Renal pelvis (tissue), 4 donors: ENCODE results near the gene STRIP1. TPM values are rescaled to one million over a fixed set of nuclear protein-coding genes. Genes with fewer than 3 reads are reported as not detected.

ENCODE experiments used
- DNase-seq: peaks from one replicate; pipeline ENCODE4 v3.0.0-alpha.2; 2013
- polyA plus RNA-seq, 3 donors: library from polyadenylated mRNA; unstranded; fragments of 120-200 nt; gene quantifications; one replicate each; pipeline ENCODE4 v1.2.1, GENCODE V29; 2013; ENCODE audit not compliant: insufficient read length in 3 of 3

The STRIP1 gene
- polyA plus RNA-seq, 3 donors: 44.3 to 61.9 (median 58.6) TPM

DNA sequence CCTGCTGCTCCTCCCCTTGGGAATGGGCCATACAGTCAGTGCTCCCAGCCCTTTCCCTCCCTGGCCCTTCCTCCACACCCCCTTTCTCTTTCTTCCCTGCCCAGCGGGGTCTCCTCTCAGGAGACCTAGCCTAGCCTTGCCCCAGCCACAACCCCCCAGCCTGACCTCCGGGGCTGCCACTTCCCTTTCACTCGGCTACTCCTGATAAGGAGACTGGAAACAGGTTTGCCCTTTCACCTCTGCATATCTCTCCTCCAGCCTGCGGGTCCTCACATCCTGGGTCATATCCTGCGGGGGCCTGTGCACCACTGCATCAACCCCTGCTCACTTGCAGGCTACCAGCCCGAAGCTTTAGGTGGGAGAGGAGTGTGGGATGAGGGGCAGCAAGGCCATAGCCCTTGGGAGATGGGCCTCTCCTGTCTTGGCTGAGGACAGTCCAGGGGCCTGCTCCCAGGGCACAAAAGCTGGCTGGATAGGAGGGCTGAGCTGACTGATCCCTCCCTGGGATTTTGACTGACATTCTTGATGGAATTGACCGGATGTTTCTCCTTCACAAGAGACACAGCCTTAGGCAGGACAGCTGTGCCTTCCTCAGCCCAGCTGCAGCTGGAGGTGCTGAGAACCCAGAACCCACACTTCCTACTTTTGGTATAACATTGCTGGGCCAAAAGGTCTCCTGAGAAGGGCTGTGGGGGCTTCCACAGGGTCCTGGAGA is 55.3 kb downstream of the STRIP1 start:
- no peak for DNase-seq

DNA sequence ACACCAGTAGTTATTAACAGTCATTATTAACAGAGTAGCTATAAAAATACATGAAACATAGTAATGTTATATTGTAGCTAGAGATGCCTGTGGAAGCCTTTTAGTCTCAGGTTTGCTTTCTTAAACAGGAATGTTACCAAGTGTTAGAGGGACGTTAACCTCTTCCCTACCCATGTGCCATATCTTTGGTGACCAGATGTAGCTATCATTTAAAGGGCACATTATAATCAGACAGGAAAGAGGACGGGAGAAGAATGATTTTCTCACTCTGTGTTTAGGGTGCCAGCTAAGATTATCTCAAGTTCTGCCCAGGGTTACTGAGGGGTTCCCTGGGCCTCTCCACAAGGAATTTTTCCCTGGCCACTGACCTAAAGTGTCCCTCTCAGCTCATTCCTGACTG is 57.0 kb downstream of the STRIP1 start:
- DNase-seq: no peak

DNA sequence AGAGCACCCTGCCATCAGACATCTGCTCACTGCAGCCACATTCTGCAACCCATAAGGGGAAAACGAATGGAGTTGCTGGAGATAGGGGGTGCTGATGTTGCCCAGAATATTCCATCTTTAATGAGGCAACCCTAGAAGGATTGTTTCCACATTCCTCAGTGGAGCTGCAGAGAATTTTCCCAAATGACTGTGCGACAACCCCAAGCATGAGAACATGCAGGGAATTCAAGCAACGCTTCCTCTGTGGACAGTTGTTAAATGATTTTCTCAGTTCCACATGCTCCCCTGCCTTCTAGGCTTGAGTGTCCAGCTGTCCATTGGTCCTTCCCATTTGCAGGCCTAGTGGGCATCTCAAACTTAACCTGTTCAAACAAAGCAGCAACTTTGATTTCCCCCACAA is 57.4 kb downstream of the STRIP1 start:
- DNase-seq: no peak

DNA sequence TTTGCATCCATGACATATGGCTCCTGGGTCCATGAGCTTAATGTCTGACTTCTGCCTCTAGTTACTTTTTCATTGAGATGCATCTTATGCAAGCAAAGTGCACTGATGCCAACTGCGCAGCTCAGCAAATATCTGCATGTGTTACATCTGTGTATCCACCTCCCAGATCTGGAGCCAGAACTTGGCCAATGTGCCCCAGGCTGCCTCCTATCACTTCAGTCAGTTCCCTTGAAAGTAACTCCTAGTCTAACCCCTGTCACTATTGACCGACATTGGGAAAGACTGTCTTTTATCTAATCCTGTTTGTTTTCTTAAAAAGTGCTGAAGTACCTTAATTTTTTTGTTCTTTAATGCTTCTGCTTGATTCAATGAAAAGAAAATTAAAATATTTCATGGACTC is 58.6 kb downstream of the STRIP1 start:
- no peak for DNase-seq

DNA sequence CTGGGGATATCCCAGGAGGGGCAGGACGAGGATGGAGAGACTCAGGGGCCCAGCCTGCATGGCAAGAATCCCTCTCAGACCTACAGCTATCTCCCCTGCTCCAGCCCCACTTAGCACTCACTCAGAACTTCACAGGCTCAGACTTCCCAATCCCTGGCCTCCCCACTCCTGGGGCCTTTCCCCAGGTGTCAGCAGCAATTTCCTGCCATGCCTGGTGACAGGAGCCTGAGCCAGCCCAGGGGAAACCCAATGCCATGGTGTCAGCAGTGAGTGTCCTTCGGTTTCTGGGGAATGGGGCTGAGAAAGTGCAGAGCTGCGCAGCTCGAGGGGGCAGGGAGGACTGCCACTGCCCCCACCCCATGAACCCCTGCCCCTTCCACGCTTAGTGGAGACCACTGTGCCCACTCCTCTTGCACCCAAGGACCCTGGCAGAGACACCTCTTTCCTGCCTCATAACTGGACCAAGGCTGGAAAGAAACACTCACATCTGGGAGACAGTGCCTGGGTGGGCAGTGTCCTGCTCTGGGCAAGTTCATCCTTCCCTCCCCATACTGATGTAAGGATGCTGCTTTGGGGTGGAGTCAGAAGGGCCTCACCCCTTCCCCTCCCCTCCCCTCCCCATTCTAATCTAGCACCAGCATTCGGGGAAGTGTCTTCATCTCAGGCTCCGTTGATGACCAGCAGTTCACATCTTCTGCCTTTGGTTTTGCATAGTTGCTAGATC is 60.7 kb downstream of the STRIP1 start:
- no peak for DNase-seq

DNA sequence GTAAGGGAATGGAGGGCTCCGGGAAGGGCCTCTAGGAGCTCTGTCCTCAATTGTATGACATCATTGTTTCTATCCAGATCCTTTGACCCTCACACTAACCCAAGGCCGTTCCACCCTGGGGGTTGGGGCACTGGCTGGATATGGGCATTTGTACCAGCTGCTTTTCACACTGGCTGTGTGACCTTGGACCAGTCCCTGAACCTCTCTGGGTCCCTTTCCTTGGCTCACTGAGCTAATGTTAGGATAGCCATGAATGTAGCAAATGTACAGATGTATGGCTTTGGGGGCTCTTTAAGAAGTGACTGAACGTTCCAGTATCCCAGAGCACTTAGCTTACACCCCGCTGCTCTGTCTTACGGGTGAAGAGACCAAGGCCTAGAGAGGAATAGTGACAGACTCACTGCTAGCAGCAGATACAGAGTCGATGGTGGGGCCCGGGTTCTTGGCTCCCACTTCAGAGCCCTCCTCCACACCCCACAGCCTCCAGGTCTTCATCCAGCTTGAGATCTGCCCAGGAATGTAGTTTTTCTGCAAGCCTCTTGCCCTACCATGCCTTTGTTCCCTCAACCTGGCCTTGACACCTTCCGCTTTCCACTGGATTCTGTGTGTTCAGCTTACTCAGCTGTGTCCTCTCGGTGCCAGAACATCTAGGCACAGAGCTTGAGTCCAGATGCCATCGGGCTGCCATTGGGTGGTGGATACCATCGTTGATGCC is 63.2 kb downstream of the STRIP1 start:
- DNase-seq: no peak

DNA sequence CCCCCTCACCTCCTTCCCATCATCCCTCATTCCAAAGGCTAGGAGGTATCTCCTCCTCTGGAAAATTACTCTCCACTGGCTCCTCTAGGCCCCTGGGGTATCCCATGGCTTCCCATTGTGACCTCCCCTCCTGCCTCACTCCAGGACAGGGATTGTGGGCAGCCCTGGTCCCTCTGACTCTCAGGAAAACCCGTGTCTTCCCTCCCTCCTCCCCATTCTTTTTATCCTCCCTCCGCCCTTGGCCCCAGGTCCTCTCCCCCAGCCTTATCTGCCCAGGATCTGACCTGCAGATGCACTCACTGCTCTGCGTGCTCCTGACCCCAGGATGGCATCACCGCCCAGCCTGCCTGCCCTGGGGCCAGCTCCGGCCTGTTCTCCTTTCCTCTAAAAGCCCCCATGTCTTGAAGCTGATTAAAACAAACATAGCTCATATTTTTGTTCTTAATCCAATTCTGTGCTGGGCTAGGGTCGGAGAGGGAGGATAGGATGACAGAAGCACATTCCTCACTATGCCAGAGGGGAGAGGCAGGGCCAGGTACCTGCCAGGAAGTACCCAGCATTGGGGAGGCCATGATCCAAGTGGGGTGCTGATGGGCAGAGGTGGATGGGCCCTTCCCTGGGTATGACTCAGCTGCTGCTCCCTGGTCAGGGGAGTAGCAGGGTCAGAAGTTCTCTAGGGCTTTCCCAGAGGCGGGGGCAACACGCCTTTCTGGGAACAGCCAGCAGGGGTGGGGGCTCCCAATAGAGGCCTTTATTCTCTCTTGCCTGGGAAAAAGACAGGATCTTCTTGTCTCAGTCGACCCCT is 64.0 kb downstream of the STRIP1 start:
- DNase-seq: no peak

DNA sequence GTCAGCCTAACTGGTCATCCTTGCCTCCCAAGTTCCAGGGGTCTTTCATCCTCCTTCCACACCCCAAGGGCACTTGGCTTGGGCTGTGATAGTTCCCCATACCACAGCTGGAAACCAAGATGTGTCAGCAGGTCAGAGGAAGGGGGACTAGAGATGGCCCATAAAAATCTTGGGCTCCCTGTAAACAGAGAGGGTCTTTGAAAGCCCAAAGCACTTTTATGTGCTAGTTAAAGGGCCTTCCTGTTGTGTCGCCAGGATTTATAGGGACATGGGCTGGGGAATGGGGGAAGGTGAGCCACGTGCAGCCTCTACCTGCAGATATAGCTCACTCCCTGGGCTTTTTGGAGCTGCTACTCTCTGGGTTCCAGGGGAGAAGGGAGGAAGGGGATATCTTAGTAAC is 65.9 kb downstream of the STRIP1 start:
- DNase-seq: no peak

DNA sequence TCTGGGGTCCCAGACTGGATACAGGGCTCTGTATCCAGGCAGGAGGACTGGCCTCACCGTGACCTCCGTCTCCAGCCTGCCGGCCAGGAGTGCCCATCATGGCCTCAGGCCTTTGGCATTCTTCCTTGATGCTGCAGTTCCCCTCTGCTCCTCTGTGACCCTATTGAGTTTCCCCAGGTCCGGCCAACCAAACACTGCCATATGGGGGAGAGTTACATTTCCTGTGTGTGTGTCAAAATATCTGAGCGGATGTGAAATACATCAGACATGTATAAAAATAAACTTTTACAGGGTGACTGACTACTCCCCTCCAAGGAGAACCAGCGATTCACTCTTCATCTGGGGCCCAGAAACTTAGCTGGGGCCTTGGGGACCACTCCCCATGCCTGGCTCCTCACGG is 67.7 kb downstream of the STRIP1 start:
- no peak for DNase-seq

Other genes with a start within 250 kb of the STRIP1 start
- 1 to 10 TPM; 6.9 to 9.4 (median 8.1) TPM for gene CSF1, start 123.8 kb upstream of the STRIP1 start, polyA plus RNA-seq
- gene AHCYL1, start 49.9 kb upstream of the STRIP1 start, polyA plus RNA-seq: 100 to 1,000 TPM; 103 to 119 (median 108) TPM
- not detected for gene ALX3, start 36.0 kb downstream of the STRIP1 start, polyA plus RNA-seq
- not detected for gene UBL4B, start 77.8 kb downstream of the STRIP1 start, polyA plus RNA-seq
- gene SLC6A17, start 115.9 kb downstream of the STRIP1 start, polyA plus RNA-seq: 1 to 10 TPM in 1 of 3 donors, under 1 TPM in 2; 0.41 to 1.3 (median 0.94) TPM
- 1 to 10 TPM; 5.0 to 8.1 (median 7.6) TPM for gene KCNC4, start 175.7 kb downstream of the STRIP1 start, polyA plus RNA-seq